ENCODE results near the gene SLC9A9. TPM values are rescaled to one million over a fixed set of nuclear protein-coding genes. Genes with fewer than 3 reads are reported as not detected.

SLC9A9 gene
- total and polyA plus RNA-seq, 9 of the 15 experiments (the other 6 are each of a cell fraction or from before 2014, with no cell fraction given): 0.03 to 0.13 TPM; not detected in 7

- intact Hi-C loops (cut with micrococcal nuclease) (no loop called here), in situ Hi-C loops (cut with MboI) (no loop called here)
- Histone ChIP-seq H3K9me1 (ENCODE audit: control insufficient read depth, insufficient read depth, low read length) (no peaks in the 10 kb centered on the region), H3K27ac (ENCODE audit: extremely low read depth, low read depth, low read length) (no peak overlapping the region), H3K36me3 (ENCODE audit: control insufficient read depth, insufficient read depth, low read length) (no peaks in the 10 kb centered on the region), H3K79me2 (ENCODE audit: control insufficient read depth, insufficient read depth, low read length) (no peaks in the 10 kb centered on the region), H3K4me2 (ENCODE audit: insufficient read depth, low read length) (no peak overlapping the region), H2AFZ (ENCODE audit: low read depth, low read length) (0 out of 2 replicates have a peak overlapping the region, but pooled peaks have one; percentile 27), H3K4me1 (replicated peaks in 1 of 2; ENCODE audit: control insufficient read depth in 2 of 2, insufficient read depth in 2 of 2, low read length in 2 of 2) (no peaks in the 10 kb centered on the region), H3K27me3 (ENCODE audit: control insufficient read depth in 2 of 2, insufficient read depth in 2 of 2, low read length in 2 of 2) (peaks cover 4 to 22% of the 10 kb centered on the region in 2 experiments; a peak in 2 of 5 replicates), H4K20me1 (replicated peaks; ENCODE audit: control insufficient read depth, insufficient read depth, low read length) (no peaks in the 10 kb centered on the region), H3K4me3 (no peak overlapping the region), H3K9me3 (replicated peaks; ENCODE audit: control insufficient read depth, insufficient read depth, low read depth, low read length) (no peaks in the 10 kb centered on the region), H3K9ac (ENCODE audit: insufficient read depth in 1 of 2, low read depth in 2 of 2, low read length in 2 of 2) (no peak overlapping the region)
- TF ChIP-seq SLC30A9 (CRISPR knock-in tag; IDR thresholded peaks at IDR 0.05) (no peak), WHSC1 (IDR thresholded peaks at IDR 0.05; ENCODE audit: low read length) (no peak)
- ChIA-PET CTCF (ENCODE audit: low intra/inter-chr PET ratio) (no interaction called here), POLR2A (no interaction called here)
- BruUV-seq (replicated peaks): no TSS peak
- no peak for DNase-seq (ENCODE audit: extremely low read depth in 1 of 4, low spot score in 3 of 4)
- ATAC-seq: no peak; the same call in none of the 3 replicates
- no peak for FAIRE-seq
- 10% methylated on average over 8 of the region's 8 CpGs for WGBS (ENCODE audit: insufficient coverage, low coverage, missing lambda C conversion rate)
Measured at GRCh38 chr3:143573610-143574303, 274.5 kb downstream of the SLC9A9 start.

GRCh38 chr3:143571548-143571947 is 276.7 kb downstream of the SLC9A9 start:
- no peak for FAIRE-seq
- intact Hi-C loops (cut with micrococcal nuclease): no loop called here
- Histone ChIP-seq H3K27me3 (ENCODE audit: control insufficient read depth in 2 of 2, insufficient read depth in 2 of 2, low read length in 2 of 2) (peaks cover 0 to 17% of the 10 kb centered on the region in 2 experiments; a peak in 1 of 5 replicates), H3K4me2 (ENCODE audit: insufficient read depth, low read length) (no peak overlapping the region), H3K36me3 (ENCODE audit: control insufficient read depth, insufficient read depth, low read length) (no peaks in the 10 kb centered on the region), H4K20me1 (replicated peaks; ENCODE audit: control insufficient read depth, insufficient read depth, low read length) (no peaks in the 10 kb centered on the region), H3K79me2 (ENCODE audit: control insufficient read depth, insufficient read depth, low read length) (no peaks in the 10 kb centered on the region), H3K4me3 (no peak overlapping the region), H3K9me1 (ENCODE audit: control insufficient read depth, insufficient read depth, low read length) (no peaks in the 10 kb centered on the region), H3K9ac (ENCODE audit: insufficient read depth in 1 of 2, low read depth in 2 of 2, low read length in 2 of 2) (no peak overlapping the region), H3K4me1 (replicated peaks in 1 of 2; ENCODE audit: control insufficient read depth in 2 of 2, insufficient read depth in 2 of 2, low read length in 2 of 2) (no peaks in the 10 kb centered on the region), H3K9me3 (replicated peaks; ENCODE audit: control insufficient read depth, insufficient read depth, low read depth, low read length) (no peaks in the 10 kb centered on the region), H2AFZ (ENCODE audit: low read depth, low read length) (no peak overlapping the region), H3K27ac (ENCODE audit: extremely low read depth, low read depth, low read length) (no peak overlapping the region)
- POLR2A ChIA-PET: no interaction called here
- in situ Hi-C loops (cut with MboI): no loop called here
- CTCF ChIA-PET (ENCODE audit: low intra/inter-chr PET ratio): no interaction called here
- no peak for ATAC-seq
- TF ChIP-seq TCF15 (CRISPR knock-in tag; IDR thresholded peaks at IDR 0.05) (no peak), HOMEZ (CRISPR knock-in tag; IDR thresholded peaks at IDR 0.05) (no peak)
- no peak for DNase-seq (ENCODE audit: extremely low read depth in 1 of 4, low spot score in 3 of 4)
- no TSS peak for BruUV-seq (replicated peaks)
- WGBS (ENCODE audit: insufficient coverage, low coverage, missing lambda C conversion rate): 18% methylated on average over 1 of the region's 1 CpG
